HG03175 (cell line): ENCODE results near the gene B4GALNT2.
"Not testable (repeated sequence)": the region's sequence is repeated elsewhere in the genome, so short reads cannot be mapped to it uniquely, and the experiment has no call there.

ENCODE experiments used
- ATAC-seq: cut with Tn5 transposase; IDR thresholded peaks from one replicate; pipeline ENCODE4 v1.9.1; 2021; ENCODE audit warnings: mild to moderate bottlenecking, moderate library complexity; ENCODE audit not compliant: unreplicated experiment

Gene B4GALNT2

DNA sequence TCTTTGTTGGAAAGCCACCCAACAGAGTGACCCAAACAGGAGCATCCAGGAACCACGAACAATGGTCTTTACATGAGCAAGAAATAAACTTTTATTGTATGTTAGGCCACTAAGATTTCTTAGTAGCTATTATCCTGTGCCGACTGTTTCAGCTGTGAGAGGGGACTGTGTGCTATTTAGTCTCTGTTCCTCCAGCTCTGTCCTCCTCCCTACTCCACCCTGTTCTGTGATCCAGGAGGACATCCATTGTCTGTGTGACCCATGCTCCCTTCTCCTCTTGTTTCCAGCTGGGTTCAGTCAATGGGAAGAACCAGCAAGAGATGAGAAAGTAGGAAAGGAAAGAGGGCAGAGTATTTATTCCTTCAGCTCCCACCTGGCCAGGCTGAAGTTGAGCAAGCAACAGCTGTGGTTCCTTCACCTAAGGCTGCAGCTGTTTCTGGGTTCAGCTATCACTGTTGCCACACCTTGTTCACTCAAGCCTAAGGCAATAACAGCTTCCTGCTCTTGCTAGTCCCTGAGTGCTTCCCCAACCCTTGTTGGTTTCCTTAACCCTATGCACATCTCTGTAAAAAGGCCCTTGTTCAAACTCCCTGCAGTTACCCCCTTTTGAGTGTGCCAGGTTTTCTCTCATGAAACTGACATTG is 14.9 kb upstream of the B4GALNT2 start:
- ATAC-seq, result no peak

DNA sequence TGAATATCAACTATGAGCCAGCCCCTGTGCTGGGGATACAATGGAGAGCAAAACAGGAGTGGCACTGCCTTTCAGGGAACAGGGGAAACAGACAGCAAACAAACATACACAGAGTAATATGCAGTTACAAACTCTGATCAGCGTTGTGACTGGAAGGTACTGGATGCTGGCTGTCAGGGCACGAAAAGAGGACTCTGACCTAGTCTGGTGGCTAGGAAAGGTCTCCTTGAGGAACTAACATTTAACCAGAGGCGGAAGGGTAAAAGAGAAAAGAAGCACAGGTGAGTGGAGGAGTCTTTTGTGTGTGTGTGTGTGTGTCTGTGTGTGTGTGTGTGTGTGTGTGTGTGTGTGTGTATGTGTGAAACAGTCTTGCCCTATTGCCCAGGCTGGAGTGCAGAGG is 12.4 kb upstream of the B4GALNT2 start:
- ATAC-seq, result no peak

DNA sequence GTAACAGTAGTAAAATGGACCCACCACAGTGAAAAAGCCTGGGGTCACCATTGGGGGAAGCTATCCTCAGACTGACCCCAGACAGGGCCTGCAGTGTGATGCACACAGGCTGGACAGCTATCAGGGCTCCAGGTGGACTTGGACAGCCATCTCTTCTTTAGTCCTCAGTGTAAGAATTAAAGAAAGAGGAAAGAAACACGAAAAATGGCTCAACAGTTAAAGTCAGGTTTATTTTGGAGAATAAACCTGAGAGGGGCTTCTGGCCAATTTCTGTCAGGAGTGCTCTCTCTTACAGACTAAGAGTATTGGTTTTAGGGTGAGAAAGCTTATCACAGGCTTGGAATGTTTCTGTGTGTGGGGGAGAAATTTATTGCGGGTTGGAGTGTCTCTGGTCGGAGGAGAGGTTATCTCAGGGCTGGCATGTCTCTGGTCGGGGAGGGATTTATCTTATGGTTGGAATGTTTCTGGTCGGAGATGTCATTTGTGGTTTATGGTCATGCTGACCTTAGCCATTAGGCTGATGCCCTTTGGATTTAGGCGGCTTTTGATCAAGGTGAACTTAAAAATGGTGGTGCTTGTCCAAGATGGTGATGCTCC is 10.8 kb upstream of the B4GALNT2 start:
- no peak for ATAC-seq

- no peak for ATAC-seq
These were observed 10.0 kb upstream of the B4GALNT2 start for GRCh38 chr17:49122566-49122965.

GRCh38 chr17:49123061-49123460 is 9.5 kb upstream of the B4GALNT2 start:
- no peak for ATAC-seq

- ATAC-seq, result no peak
These were observed 7.1 kb upstream of the B4GALNT2 start for GRCh38 chr17:49125449-49125848.

DNA sequence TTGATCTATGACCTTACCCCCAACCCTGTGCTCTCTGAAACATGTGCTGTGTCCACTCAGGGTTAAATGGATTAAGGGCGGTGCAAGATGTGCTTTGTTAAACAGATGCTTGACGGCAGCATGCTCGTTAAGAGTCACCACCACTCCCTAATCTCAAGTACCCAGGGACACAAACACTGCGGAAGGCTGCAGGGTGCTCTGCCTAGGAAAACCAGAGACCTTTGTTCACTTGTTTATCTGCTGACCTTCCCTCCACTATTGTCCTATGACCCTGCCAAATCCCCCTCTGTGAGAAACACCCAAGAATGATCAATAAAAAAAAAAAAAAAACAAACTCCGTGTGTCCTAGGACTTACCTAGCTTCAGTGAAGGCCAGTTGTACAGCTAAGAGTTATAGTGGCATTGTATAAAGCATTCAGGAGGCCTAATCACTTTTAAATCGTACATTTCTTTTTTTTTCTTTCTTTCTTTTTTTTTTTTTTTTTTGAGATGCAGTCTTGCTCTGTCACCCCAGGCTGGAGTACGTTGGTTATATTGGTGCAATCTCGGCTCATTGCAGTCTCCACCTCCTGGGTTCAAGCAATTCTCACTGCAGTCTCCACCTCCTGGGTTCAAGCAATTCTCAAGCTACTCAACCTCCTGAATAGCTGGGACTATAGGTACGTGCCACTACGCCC is 6.2 kb upstream of the B4GALNT2 start:
- ATAC-seq, result not testable (repeated sequence)

DNA sequence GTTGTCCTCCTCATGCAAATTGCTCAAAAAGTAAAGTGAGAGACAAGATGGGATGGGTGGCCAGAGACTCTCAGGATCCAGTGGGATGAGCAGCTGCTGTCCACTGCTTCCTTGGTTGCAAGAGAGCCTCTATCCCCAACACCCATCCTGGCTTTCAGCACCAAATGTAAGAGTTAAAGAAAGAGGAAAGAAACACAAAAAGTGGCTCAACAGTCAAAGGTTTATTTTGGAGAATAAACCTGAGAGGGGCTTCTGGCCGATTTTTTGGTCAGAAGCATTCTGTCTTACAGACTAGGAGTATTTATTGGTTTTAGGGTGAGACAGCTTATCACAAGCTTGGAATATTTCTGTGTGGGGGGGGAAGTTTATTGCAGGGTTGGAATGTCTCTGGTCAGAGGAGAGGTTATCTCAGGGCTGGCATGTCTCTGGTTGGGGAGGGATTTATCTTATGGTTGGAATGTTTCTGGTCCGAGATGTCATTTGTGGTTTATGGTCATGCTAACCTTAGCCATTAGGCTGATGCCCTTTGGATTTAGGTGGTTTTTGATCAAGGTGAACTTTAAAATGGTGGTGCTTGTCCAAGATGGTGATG is 3.1 kb upstream of the B4GALNT2 start:
- ATAC-seq, result not testable (repeated sequence)

- no peak for ATAC-seq
These were observed 1.7 kb upstream of the B4GALNT2 start for GRCh38 chr17:49130891-49131290.

- ATAC-seq, result no peak
These were observed 261 bp upstream of the B4GALNT2 start for GRCh38 chr17:49132317-49132698.

DNA sequence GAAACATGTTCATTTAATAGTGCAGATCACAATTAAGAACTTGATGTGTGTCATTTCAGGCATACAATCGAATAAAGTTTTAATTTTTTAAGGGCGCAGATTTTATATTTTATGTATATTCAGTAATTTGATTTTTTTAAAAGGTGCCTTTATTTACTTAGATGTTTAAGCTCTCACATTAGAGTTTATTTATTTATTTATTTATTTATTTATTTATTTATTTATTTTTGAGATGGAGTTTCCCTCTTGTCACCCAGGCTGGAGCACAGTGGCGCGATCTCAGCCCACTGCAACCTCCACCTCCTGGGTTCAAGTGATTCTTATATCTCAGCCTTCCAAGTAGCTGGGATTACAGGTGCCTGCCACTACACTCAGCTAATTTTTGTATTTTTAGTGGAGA is 3.8 kb downstream of the B4GALNT2 start:
- ATAC-seq, result no peak

GRCh38 chr17:49145654-49146053 is 13.1 kb downstream of the B4GALNT2 start:
- ATAC-seq, result not testable (repeated sequence)

- ATAC-seq, result no peak
These were observed 14.2 kb downstream of the B4GALNT2 start for GRCh38 chr17:49146620-49147306.

DNA sequence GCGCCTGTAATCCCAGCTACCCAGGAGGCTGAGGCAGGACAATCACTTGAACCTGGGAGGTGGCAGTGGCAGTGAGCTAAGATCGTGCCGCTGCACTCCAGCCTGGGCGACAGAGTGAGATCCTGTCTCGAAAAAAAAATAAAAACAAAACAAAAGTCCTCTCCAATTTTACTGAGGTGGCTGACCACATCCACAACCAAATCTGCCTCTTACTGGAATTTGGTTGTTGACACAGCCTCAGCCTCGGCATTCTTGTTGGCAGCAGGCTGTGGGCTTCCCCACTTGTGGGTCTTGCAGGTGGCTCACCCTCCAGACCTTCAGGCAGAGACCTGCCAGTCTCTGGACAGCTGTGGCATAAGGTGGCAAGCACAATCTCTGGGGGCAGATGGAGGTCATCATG is 15.6 kb downstream of the B4GALNT2 start:
- ATAC-seq, result no peak

DNA sequence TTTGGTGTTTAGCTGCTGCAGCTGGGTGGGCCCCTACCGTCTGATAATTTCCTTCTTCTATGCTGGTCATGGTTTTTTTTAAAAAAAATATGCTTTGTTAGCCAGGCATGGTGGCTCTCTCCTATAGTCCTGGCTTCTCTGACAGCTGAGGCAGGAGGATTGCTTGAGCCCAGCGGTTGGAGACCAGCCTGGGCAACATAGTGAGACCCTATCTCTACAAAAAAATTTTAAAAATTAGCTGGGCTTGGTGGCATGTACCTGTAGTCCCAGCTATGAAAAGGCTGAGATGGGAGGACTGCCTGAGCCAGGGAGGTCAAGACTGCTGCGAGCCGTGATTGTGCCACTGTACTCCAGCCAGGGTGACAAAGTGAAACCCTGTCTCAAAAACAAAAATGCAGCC is 19.4 kb downstream of the B4GALNT2 start:
- no peak for ATAC-seq

DNA sequence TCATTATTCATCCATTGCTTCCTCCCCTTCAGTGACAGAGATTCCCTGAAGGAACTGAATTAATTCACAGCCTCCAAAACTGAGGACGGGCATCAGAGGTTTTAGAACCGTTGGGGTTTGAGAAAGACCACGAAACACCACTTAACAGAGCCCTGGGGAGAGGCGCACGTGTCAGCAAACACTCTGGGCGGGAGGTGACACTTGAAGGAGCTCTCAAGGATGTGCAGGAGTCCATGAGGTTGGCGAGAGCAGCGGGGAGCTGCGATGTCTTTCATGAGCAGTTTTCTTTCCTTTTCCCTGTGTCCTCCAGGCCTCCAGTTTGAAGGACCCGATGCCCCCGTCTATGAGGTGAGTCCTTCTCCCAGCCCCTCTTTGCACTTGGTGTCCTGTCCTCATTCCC is 23.7 kb downstream of the B4GALNT2 start:
- ATAC-seq, result no peak

- no peak for ATAC-seq
These were observed 25.2 kb downstream of the B4GALNT2 start for GRCh38 chr17:49157784-49158183.

GRCh38 chr17:49162866-49163265 is 30.3 kb downstream of the B4GALNT2 start:
- no peak for ATAC-seq

- no peak for ATAC-seq
These were observed 32.6 kb downstream of the B4GALNT2 start for GRCh38 chr17:49165143-49165542.

DNA sequence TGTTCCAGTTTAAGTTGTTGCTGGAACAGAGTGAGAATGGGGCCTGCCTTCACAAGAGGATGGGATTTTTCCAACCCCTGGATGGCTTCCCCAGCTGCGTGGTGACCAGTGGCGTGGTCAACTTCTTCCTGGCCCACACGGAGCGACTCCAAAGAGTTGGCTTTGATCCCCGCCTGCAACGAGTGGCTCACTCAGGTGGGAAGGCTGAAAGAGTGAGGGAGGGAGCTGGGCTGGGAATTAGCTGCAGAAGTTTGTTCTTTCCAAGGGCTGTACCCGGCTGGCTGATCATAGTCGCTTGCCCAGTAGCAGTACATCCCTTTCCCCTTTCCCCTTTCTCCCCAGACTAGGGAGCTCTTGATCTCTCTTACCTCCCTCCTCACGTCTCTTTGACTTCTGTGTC is 36.1 kb downstream of the B4GALNT2 start:
- ATAC-seq, result no peak

DNA sequence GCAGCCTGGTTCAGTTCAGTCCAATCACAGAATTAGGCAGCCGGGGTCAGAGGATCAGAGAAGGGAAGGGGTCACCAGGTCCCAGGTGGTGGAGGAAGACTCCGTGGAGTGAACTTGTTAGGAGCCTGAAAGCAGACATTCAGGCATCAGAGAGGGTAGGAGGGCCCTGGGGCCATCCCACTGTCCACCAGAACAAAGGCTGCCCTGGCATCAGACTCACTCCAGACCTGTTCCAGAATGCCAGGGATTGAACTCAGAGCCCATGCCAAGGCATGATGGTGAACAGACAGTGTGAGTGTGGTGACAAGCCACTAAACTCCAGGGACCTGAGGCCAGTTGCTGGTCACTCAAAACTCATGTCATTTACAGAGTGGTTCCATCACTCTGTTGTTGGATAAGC is 37.6 kb downstream of the B4GALNT2 start:
- no peak for ATAC-seq
